Sigmoid colon (tissue), 4 donors: Measurements from ENCODE around the gene EPHB1.

Experiments used
- EP300 ChIP-seq, 4 donors: sonication (generic); formaldehyde crosslinking; IDR thresholded peaks; one replicate each; pipeline ENCODE4 v1.6.1; 2017; ENCODE audit warnings: antibody characterized with exemption in 4 of 4
- POLR2A ChIP-seq, 2 donors: fragments of 450-650 bp; IDR thresholded peaks; one replicate each; pipeline ENCODE4 v1.6.1; 2016; ENCODE audit warnings: antibody characterized with exemption in 2 of 2, mild to moderate bottlenecking in 2 of 2, moderate library complexity in 2 of 2
- POLR2AphosphoS5 ChIP-seq, 4 donors: sonication (generic); formaldehyde crosslinking; IDR thresholded peaks; one replicate each; pipeline ENCODE4 v1.6.1; 2017; ENCODE audit warnings: antibody characterized with exemption in 4 of 4
- TF ChIP-seq, protein P1 (sequence below), 4 experiments: fragments of 450-650 bp in 3 of 4; fragments of 200-600 bp in 1 of 4; IDR thresholded peaks; one replicate each; pipeline ENCODE4 v1.5.1; 2016 to 2019; ENCODE audit warnings: antibody characterized with exemption in 4 of 4, mild to moderate bottlenecking in 3 of 4, moderate library complexity in 2 of 4

DNA sequence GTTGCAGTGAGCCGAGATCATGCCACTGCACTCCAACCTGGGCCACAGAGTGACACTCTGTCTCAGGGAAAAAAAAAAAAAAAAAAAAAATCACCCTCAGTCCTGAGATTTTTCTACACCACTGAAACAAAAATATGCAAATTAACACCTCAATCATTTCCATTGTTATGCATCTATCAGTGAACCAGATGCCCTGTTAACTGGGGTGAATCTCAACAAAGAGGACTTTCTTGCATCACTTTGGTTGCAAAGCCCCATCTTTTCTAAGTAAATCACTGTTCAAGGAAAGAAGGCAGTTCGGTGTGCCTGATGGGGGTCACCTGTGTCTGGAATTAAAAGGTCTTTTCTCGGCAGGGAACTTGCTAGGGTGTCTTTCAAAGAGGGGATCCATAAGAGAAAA lies 421.6 kb downstream of the EPHB1 start:
- TF ChIP-seq, protein P1, sequence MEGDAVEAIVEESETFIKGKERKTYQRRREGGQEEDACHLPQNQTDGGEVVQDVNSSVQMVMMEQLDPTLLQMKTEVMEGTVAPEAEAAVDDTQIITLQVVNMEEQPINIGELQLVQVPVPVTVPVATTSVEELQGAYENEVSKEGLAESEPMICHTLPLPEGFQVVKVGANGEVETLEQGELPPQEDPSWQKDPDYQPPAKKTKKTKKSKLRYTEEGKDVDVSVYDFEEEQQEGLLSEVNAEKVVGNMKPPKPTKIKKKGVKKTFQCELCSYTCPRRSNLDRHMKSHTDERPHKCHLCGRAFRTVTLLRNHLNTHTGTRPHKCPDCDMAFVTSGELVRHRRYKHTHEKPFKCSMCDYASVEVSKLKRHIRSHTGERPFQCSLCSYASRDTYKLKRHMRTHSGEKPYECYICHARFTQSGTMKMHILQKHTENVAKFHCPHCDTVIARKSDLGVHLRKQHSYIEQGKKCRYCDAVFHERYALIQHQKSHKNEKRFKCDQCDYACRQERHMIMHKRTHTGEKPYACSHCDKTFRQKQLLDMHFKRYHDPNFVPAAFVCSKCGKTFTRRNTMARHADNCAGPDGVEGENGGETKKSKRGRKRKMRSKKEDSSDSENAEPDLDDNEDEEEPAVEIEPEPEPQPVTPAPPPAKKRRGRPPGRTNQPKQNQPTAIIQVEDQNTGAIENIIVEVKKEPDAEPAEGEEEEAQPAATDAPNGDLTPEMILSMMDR (IDR thresholded peaks at IDR 0.05) = no peak
- TF ChIP-seq POLR2A (IDR thresholded peaks at IDR 0.05) (no peak), EP300 (IDR thresholded peaks at IDR 0.05) (no peak), POLR2AphosphoS5 (IDR thresholded peaks at IDR 0.05) (no peak)
